NCI-H128 (cell line): ENCODE results near the gene PLEKHA4.
A peak's percentile ranks its signal among the peaks of the same experiment; 100 is the strongest.
"Not testable (repeated sequence)": the region's sequence is repeated elsewhere in the genome, so short reads cannot be mapped to it uniquely, and the experiment has no call there.

Experiments
- DNase-seq: peaks from one replicate; lab custom pipeline; 2025; ENCODE audit not compliant: unreplicated experiment; lab: John Stamatoyannopoulos, UW

PLEKHA4 gene

DNA sequence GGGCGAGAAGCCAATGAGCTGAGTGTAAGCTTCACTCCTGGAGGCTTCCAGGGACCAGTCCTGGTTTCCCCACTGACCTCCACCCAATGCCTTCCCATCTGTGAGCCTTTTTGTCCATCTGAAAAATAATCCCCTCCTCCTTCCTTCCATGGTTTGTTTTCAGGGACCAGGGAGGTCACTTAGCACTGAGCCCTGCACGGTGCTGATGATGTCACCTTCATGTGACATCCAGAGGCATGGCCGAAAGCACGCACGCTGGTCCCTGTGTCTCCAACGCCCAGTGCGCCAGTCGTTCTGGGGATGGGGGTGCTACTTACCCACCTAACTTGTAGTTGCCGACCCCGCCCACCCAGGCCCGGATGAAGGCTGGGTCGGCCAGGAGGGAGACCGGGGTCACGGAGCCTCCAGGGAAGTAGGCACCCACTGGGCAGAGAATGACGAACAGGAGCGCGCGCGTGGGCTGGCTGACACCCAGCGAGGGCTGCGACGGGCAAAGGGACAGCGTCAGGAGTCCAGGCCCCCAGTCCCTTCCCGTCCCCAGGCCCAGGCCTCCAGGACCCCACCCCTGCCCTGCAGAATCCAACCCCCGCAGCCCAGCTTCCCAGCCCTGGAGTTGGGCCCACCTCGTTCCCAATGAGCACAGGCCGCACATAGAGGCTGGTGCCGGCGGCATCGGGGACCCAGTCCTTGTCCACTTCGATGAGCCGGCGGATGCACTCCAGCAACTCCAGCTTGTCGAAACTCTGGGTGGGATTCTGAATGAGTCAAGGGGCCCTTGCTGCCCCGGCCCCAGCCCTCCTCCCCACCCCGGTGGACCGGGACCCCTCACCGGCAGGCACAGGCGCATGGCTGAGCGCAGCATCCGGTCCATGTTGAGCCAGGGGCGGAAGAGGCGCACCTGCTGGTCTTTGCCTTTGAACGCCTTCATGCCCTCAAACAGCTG lies 68.8 kb downstream of the PLEKHA4 start:
- DNase-seq = no peak

DNA sequence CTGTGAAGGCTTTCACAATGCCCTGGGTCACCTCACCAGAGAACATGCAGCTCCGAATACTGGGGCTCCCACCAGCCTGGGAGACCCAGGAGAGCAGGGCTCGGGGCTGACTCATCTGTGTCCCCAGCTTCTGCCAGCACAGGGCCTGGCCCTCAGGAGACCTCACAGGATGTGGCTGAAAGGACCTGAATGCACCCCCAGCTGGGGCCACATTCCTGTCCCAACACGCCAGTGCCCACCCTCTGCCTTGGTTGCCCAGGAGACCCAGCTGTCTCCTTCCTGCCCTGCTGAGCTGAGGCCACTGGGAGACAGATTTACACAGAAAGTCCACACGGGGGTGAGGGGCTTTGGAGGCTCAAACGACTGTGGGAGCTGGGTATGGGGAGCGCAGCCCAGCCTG lies 69.5 kb downstream of the PLEKHA4 start:
- DNase-seq = no peak

DNA sequence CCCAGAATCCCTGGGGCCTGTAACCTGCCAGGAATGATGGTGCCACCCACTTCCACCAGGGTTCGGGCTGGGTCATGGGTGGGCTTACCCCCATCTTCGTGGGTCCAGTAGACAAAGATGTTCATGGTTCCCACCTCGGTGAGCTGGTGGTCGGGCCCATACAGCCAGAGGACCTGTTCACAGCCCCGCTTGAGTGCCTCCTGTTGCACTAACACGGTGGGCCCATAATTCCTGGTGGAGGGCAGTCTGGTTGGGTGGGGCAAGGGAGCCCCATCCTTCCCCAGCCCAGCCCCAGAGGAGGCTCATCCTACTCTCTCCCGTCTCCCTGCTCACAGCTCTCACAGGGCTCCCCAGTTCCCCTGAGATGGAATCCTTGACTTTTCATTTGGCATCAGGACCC lies 71.3 kb downstream of the PLEKHA4 start:
- no peak for DNase-seq

DNA sequence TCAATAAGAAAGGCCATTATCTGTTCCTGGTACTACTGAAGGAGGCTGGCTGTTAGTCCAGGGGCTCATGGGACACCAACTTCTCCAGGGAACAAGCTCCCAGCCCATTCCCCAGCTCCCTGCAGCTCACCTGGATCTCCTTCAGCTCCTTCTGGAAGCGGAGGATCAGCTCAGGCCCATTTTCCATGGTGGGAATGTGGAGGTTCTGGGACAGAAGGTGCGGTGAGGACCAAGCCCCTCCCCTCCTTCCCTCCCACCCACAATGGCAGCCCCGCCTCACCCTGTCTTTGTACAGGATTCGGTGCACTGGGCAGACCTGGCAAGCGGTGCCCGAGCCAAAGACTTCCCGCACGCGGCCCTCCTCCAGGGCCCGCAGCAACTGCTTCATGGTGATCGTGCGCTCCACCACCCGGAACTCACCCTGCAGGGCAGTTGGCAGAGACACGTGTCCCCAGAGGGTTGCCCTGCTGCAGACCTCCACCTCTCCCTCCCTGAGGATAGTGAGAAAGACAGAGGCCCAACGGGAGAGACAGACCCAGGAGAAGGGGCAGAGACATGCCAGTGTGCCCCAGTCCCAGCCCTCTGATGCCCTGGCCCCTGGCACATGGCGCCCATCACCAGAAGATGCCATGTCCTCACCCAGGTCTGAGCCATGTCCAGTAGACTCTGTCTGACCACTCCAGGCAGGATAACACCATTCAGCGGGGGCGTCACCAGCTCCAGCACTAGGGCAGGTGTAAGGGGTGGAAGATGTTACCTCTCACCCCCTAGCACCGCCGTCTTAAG lies 71.9 kb downstream of the PLEKHA4 start:
- no peak for DNase-seq

DNA sequence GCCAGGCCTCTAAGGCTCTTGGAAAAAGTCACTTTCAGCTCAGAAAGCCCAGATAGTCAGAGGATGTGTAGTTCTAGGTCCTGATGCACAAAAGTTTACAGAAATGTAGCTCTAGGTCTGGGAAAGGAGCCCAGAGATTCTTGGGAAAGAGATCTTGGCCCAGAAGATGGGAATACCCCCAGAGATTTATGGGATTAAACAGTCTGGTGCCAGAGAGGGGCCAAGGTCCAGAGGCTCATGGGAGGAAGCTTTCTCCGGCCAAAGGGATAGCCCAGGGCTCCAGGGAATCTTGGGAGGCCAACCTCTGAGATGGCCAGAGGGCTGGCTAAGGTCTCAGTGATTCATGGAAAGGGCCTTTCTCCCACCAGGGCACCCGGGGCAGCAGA lies 72.7 kb downstream of the PLEKHA4 start:
- DNase-seq = no peak

DNA sequence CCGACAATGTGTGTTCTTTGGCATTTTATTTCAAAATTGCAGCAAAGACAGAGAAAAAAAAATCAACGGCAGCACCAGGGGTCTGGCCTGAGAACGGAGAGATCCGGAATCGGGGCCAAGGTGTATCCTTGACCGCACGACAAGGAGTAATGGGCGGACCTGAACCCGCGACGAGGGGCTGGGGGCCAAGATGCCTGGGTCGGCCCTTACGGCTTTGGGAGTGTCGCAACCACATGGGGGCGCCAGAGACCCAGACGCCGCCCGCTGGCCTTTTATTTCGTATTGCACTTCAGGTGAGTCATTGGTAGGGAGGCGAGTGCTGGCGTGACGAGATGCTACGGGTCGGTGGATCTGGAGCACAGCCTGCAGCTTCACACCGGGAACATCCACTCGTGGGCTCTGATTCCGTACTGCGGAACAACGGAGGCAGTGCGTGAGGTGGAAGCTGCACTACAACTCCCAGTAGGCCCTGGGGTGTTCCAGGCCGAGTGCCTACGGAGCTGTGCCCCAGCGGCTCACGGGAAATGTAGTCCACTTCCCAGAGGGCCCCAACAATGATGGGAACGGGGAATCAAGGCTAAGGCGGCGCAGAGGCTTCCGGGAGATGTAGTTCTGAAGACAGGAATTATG lies 73.2 kb downstream of the PLEKHA4 start:
- peak; percentile 94 for DNase-seq

DNA sequence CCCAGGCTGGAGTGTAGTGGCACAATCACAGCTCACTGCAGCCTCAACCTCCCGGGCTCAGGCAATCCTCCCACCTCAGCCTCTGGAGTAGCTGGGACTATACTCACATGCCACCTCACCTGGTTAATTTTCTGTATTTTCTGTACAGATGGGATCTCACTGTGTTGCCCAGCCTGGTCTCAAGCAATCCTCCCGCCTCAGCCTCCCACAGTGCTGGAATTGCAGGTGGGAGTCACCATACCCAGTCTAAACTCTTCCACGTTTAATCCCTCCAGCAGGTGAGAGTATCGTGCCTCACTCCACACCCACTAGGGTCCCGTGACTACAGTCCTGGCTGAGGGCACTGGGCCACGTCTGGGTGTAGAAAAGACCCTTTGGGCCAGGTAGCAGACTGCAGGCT lies 74.1 kb downstream of the PLEKHA4 start:
- DNase-seq = no peak

DNA sequence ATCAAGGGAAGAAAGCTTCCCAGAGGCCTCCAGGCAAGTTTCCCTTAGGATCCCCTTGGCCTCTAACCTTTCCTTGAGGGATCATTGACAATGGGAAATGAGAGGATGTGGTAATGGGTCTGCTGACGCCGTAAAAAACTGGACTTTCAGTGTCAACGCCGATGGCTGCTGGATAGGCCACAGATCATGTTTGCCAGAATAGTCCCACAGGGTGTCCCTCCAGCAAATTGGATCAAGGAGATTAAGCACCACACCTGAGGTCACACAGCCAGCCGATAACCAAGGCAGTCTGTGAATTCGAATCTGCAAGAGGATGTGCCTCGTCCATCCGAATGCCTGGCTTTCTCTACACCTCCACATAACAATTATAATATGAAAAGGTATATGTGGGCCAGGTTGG lies 75.1 kb downstream of the PLEKHA4 start:
- no peak for DNase-seq

DNA sequence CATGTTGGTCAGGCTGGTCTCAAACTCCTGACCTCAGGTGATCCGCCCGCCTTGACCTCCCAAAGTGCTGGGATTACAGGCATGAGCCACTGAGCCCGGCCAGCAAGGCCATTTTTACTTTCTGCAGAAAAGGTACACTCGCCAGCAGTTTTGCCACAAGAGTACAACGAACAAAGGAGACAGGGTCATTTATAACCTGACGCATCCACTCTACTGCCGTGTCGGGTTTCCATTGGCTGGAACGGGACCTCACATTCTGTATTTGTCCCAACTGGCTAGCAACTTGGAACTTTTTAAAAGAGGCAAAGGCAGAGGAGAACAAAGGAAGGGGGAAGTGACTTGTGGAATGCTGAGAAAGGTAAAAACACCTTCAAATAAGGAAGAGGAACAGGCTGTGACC lies 81.1 kb downstream of the PLEKHA4 start:
- not testable (repeated sequence) for DNase-seq
